22Rv1 (cell line): ENCODE data around the gene SPIN4.
A peak's percentile ranks its signal among the peaks of the same experiment; 100 is the strongest.

ENCODE experiments used
- H3K27ac ChIP-seq: fragments of 450-650 bp; 2 replicates; pipeline ENCODE4 v1.5.1; 2017
- CTCF ChIP-seq: fragments of 450-650 bp; IDR thresholded peaks from 2 replicates; pipeline ENCODE4 v1.5.1; 2017; ENCODE audit warnings: mild to moderate bottlenecking
- ZFX ChIP-seq: fragments of 450-650 bp; IDR thresholded peaks from 2 replicates; pipeline ENCODE4 v1.6.1; 2017; ENCODE audit warnings: antibody characterized with exemption, borderline replicate concordance

SPIN4 gene

GRCh38 chrX:63354484-63354883, 3.4 kb upstream of the SPIN4 start:
- no peak overlapping the region for H3K27ac ChIP-seq
- TF ChIP-seq ZFX (no peak), CTCF (no peak)

GRCh38 chrX:63350465-63350877, 661 bp downstream of the SPIN4 start:
- H3K27ac ChIP-seq, result peak overlapping the region; percentile 81

GRCh38 chrX:63349307-63349706, 1.8 kb downstream of the SPIN4 start:
- H3K27ac ChIP-seq, result no peak overlapping the region

More at GRCh38 chrX:63350465-63350877, 661 bp downstream of the SPIN4 start:
- TF ChIP-seq CTCF (no peak), ZFX (no peak)

GRCh38 chrX:63330681-63331080, 20.5 kb downstream of the SPIN4 start:
- TF ChIP-seq CTCF, result no peak
- no peak for TF ChIP-seq ZFX

More at GRCh38 chrX:63349307-63349706, 1.8 kb downstream of the SPIN4 start:
- TF ChIP-seq ZFX (no peak), CTCF (no peak)

GRCh38 chrX:63327788-63328187, 23.3 kb downstream of the SPIN4 start:
- H3K27ac ChIP-seq, result no peak overlapping the region
- TF ChIP-seq ZFX (no peak), CTCF (no peak)

More at GRCh38 chrX:63330681-63331080, 20.5 kb downstream of the SPIN4 start:
- H3K27ac ChIP-seq, result no peak overlapping the region

GRCh38 chrX:63299596-63299995, 51.5 kb downstream of the SPIN4 start:
- TF ChIP-seq ZFX, result no peak
- TF ChIP-seq CTCF, result no peak
- H3K27ac ChIP-seq, result no peak overlapping the region
